Stimulated activated CD4-positive, alpha-beta T cell treated with anti-CD3 and anti-CD28 coated beads, Interleukin-12 subunit alpha, Interleukin-12 subunit beta, amount 100 ng/mL, for 4 hours (primary cell): Measurements from ENCODE around the gene TBC1D24.

Source experiments
- DNase-seq: peaks from one replicate; pipeline ENCODE4 v3.0.0-alpha.2; 2020

Gene TBC1D24

GRCh38 chr16:2450975-2451381 is 23.9 kb upstream of the TBC1D24 start:
- DNase-seq = no peak

DNA sequence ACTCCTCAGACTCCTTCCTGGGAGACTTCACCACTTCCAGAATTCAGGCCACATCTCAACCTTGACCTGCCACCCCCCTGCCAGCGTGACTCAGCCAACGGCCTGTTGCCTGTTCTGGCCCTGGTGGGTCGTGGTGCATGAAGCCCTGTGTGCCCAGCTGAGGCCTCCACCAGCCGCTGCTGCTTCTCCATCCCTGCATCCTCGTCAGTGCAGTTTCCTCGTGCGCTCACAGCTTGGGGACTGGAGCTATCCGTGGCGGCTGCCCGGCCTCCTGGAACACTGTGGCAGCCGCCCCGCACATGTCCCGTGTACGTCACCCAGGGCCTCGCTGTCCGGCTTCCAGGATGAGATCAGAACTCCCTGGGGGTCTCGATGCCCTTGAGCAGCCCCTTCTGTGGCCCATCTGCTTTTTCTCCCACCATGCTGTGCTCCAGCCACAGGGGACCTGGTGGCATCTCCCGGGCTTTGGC is 23.0 kb upstream of the TBC1D24 start:
- no peak for DNase-seq

DNA sequence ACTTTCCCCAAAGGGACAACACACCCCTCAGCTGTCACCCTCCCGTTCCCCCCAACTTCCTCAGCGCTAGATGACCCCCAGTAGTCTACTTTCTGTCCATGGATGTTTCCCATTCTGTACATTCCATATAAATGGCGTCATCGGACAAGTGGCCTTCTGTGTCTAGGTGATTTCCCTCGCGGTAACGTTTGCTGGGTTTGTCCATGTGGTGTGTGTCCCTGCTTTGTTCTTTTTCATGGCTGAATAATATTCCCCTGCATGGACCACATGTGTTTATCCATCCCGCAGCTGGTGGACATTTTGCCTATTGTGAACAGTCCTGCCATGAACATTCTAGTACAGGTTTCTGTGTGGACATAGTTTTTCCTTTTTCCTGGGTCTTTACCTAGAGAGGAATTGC is 22.3 kb upstream of the TBC1D24 start:
- DNase-seq = no peak

DNA sequence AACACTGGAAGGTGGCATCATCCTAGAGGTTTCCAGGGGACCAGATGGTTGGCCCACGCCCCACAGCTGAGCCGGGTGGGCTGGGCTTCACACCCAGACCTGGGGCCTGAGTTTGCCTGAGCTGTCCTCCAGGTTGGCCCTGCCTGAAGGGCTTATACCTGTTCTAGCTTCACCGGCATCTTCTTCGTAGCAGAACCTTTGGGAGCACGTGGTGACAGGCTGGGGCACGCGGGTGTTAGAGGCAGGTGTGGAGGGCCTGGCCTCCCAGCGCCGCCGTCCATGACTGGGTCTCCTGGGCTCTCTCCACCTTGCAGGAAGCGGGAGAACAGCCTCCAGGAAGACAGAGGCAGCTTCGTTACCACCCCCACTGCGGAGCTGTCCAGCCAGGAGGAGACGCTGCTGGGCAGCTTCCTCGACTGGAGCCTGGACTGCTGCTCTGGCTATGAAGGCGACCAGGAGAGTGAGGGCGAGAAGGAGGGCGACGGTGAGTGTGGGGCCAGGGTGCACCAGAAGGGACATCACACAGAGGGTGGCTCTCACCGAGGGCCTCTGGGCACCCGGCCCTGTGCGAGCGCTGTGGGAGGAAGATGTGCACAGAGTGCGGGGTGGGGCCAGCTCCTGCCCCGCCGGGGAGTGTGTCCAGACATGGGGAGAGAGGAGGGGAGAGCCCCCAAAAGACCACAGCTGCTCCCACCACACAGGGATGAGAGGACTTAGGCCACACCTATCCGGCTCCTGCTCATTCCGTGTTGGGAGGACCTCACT is 19.7 kb upstream of the TBC1D24 start:
- no peak for DNase-seq

DNA sequence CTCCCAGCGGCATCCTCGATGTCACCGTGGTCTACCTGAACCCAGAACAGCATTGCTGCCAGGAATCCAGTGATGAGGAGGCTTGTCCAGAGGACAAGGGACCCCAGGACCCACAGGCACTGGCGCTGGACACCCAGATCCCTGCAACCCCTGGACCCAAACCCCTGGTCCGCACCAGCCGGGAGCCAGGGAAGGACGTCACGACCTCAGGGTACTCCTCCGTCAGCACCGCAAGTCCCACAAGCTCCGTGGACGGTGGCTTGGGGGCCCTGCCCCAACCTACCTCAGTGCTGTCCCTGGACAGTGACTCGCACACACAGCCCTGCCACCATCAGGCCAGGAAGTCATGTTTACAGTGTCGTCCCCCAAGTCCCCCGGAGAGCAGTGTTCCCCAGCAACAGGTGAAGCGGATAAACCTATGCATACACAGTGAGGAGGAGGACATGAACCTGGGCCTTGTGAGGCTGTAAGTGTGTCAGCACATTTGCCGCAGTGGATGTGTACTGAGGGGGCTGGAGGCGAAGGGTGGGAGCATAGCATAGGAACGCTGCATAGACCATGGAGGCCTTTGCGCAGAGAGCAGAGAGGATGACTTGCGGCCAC is 18.3 kb upstream of the TBC1D24 start:
- no peak for DNase-seq

DNA sequence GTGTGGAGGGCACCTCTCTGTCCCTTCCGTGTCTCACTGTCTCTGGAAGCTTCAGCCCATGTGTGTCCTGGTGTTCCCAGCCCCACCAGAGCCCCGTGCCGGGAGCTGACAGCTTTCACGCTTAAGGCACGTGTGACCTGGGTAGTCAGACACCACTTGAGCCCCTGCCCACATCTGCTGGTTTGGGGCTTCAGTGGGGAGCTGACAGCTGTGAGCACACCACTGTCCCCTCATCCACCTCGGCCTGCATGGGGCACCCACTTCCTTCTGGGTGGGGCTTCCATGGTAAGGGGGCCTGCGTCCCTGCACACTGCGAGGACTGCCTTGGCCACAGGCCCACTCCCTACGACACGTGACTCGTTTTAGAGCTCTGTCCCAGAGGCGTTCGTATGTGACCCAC is 17.7 kb upstream of the TBC1D24 start:
- no peak for DNase-seq

GRCh38 chr16:2457946-2458345 is 17.0 kb upstream of the TBC1D24 start:
- DNase-seq = no peak

GRCh38 chr16:2458887-2459646 is 15.9 kb upstream of the TBC1D24 start:
- no peak for DNase-seq

DNA sequence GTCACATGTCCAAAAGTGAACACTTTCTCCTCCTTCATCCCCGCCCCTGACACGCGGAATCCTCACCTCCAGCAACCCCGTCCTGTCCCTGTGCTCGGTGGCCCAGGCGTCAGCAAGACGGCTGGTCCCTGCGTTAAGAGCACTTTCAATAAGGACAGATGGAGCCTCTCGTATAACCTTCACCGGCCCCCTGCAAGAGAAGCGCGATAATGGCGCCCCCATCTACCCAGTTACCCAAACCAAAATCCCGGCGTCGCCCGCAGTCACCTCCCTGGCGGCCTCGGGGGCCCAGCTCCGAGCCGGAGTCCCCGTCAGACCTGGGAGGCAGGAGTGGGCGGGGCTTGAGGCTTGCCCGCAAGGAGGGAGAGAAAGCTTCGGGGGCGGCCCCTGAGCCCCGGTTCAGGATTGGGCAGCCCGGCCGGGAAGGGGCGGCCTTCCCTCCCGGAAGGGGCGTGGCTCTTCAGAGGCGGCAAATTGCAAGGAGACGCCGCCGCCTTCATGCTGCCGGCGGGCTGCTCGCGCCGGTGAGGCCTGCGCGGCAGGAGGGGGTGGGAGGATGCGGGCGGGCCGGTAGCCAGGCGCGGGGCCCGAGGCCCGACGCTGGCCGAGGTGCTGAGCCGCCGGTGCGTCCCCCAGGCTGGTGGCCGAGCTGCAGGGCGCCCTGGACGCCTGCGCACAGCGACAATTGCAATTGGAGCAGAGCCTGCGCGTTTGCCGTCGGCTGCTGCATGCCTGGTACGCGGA is 15.1 kb upstream of the TBC1D24 start, which contains the start of gene TEDC2:
Gene TEDC2, plus strand, starts transcription at position 463 of the 744 bp plus-strand sequence. Its CDS starts 36 bp downstream, at position 499.
- DNase-seq = peak; percentile 97

DNA sequence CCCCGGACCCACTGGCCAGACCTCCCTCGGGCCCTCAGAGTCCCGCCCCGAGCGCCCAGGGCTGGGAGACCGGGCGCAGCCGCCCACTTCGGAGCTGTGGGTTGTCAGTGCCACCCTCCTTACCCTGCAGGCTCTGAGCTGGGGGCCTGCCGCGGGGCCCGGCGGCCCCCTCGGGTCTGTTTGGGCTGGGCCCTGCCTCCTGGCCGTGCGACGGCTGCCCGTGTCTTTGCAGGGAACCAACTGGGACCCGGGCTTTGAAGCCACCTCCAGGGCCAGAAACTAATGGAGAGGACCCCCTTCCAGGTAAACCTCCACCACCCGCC is 14.6 kb upstream of the TBC1D24 start:
- DNase-seq = no peak

GRCh38 chr16:2460916-2461315 is 14.0 kb upstream of the TBC1D24 start:
- DNase-seq = no peak

DNA sequence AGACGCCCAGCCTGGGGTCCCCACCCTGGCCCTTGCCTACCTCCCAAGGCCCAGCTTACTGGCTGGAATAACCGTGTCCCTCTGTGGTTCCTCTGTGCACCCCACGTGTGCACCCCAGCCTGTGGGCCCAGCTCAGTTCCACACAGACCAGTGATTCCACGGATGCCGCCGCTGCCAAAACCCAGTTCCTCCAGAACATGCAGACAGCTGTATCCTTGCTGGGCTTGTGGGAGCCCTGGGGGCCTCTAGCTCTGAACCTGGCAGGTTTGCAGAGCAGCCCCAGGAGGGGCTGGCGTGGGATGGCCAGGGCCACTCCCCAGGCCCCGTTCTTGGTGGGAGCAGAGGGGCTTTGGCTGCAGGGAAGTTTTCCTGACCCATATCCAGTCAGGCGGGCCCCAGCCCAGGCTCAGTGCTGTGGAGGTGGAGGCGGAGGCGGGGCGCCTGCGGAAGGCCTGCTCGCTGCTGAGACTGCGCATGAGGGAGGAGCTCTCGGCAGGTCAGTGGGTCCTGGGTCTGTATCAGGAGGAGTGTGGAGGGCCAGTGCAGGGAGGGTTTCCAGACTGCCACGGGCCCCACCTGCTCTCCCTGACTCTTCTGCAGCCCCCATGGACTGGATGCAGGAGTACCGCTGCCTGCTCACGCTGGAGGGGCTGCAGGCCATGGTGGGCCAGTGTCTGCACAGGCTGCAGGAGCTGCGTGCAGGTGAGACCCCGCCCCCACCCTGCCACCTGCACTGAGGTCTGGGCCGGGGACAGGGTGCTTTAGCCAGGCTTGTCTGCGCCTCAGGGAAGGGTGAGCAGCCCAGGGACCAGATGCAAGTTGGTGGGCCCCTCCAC is 12.7 kb upstream of the TBC1D24 start:
- no peak for DNase-seq

GRCh38 chr16:2464333-2464732 is 10.6 kb upstream of the TBC1D24 start:
- no peak for DNase-seq

DNA sequence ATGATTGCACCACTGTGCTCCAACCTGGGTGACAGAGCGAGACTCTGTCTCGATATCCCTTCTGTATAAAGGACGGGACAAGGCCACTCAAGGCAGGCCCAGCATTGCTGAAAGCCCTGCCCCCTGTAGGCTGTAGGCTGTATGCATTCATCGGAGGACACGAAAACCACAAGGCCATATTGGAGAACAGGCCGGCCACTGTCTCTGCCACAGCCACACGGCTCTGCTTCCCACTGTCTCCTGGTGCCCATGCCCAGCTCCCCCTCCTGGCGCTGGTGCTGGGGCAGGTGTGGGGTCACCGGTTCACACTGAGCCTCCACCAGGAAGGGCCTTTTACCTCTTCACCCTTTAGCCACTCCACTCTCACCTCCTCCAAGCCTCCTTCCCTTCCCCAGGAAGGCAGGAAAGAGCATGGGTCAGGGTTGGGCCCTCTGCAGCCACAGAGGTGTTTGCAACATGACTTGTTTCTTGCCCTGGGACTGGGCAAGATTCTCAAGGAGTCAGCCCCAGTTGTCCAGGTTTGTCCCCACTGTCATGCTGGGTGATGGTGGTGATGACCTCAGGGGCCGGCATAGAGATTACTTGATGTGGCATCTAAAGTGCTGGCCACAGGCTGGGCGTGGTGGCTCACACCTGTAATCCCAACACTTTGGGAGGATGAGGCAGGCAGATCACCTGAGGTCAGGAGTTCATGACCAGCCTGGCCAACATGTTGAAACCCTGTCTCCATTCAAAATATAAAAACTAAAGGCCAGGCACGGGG is 9.1 kb upstream of the TBC1D24 start:
- DNase-seq = no peak

GRCh38 chr16:2466667-2467527 is 8.0 kb upstream of the TBC1D24 start:
- no peak for DNase-seq

DNA sequence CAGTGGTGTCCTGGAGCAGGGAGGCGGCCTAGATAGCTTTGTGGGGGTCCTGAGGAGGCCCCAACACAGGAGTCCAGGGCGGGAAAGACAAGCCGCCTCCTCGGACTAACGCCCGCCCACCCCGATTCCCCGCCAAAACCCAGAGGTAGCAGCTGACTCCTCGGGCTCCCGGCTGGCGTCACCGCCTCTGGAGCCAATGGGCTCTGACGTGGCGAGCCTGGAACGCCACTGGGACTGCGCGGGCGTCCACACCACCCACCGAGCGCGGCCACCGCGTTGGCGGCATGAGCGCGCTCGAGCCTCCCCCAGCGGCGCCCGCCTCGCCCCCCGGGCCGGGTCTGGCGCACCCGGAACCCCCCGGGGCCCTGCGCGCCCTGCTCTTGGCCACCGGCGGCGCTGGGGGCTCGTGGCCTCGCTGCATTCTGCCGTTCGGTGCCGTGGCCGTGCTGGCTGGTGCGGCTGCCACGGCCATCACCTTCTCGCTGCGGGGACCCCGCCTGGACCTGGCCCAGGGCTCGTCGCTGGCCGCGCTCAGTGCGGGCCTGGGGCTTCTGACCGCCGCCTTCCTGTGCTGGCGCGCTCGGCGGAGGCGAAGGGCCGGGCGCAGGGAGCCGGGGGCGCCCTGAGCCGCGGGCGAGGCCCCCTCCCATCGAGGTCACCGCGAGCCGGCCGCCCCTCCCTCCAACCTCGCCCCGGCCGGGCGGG is 7.2 kb upstream of the TBC1D24 start:
- DNase-seq = no peak

- no peak for DNase-seq
Measured at GRCh38 chr16:2468233-2468724, 6.6 kb upstream of the TBC1D24 start.

GRCh38 chr16:2468725-2469398 is 6.1 kb upstream of the TBC1D24 start:
- no peak for DNase-seq
